Peyer's patch (tissue), 4 donors: ENCODE measurements around the gene SV2B. TPM values are rescaled to one million over a fixed set of nuclear protein-coding genes. Genes with fewer than 3 reads are reported as not detected.

Experiments
- DNase-seq, 3 donors: peaks; one replicate each; pipeline ENCODE4 v3.0.0-alpha.2; 2017 to 2019
- H3K27ac ChIP-seq, 4 donors: fragments of 200-600 bp; sonication (generic); one replicate each; pipeline ENCODE4 v1.5.1; 2016 to 2019
- H3K27me3 ChIP-seq, 2 donors: fragments of 200-600 bp; sonication (generic); one replicate each; pipeline ENCODE4 v1.5.1; 2019
- H3K36me3 ChIP-seq, 3 donors: fragments of 200-600 bp; sonication (generic); one replicate each; pipeline ENCODE4 v1.5.1; 2016 to 2019
- H3K4me1 ChIP-seq, 4 donors: fragments of 200-600 bp; sonication (generic); one replicate each; pipeline ENCODE4 v1.5.1; 2016 to 2019
- H3K4me3 ChIP-seq, 4 donors: fragments of 200-600 bp; sonication (generic); 1 replicate in 3 of 4; 2 replicates in 1 of 4; pipeline ENCODE4 v1.5.1; 2016 to 2019; ENCODE audit warnings: mild to moderate bottlenecking in 1 of 4
- H3K9me3 ChIP-seq, 4 donors: fragments of 200-600 bp; sonication (generic); one replicate each; pipeline ENCODE4 v1.5.1; 2016 to 2019; ENCODE audit warnings: mild to moderate bottlenecking in 1 of 4
- CTCF ChIP-seq, 6 experiments: fragments of 450-650 bp in 4 of 6; fragments of 200-600 bp in 2 of 6; sonication (generic) in 1 of 6; IDR thresholded peaks; one replicate each; pipeline ENCODE4 v1.5.1; 2017 to 2019; ENCODE audit warnings: antibody characterized with exemption in 6 of 6, mild to moderate bottlenecking in 3 of 6, moderate library complexity in 1 of 6
- POLR2A ChIP-seq, 2 donors: fragments of 450-650 bp; IDR thresholded peaks; one replicate each; pipeline ENCODE4 v1.5.1; 2017; ENCODE audit warnings: antibody characterized with exemption in 2 of 2, mild to moderate bottlenecking in 2 of 2, moderate library complexity in 2 of 2
- total RNA-seq, 4 donors: library from RNA; depleted of rRNA; stranded (reverse); fragments of >200 nt; gene quantifications; one replicate each; pipeline ENCODE4 v1.1.0, GENCODE V29; 2016

The SV2B gene
- total RNA-seq, 4 donors from 2014 or later = 0.18 to 2.5 (median 0.69) TPM

DNA sequence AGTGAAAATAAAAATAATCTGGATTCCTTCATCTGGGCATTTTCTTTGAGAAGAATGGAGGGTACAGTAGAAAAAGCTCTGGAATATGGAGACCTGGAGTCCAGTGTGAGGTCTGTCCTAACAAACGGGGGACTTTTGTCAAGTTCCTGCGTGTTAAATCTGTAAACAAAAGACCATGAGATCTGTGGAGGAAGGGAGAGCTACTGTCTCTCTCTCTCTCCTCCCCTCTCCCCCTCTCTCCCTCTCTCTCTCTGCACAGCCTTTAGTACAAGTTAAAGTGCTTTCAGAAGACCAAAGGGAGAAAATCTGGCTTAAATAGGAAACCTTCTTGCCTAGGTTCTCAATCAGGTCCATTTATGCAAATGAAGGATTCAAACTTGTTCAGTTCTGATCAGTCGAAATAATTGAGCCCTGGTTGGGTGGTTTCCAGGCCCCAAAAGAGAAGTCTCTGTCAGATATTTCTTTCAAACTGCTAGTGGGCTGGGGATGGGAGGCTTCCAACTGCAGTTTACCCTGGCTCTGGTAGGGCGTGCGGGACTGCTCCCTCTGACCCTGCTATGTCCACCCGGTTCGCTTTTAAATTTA lies 103.7 kb downstream of the SV2B start:
- no peak for DNase-seq
- no peaks in the 10 kb centered on the region for H3K4me1 ChIP-seq
- no peaks in the 10 kb centered on the region for H3K36me3 ChIP-seq
- no peak overlapping the region for H3K27ac ChIP-seq
- no peaks in the 10 kb centered on the region for H3K9me3 ChIP-seq
- TF ChIP-seq POLR2A (IDR thresholded peaks at IDR 0.05) (no peak), CTCF (IDR thresholded peaks at IDR 0.05) (no peak)
- H3K4me3 ChIP-seq = no peak overlapping the region
- no peaks in the 10 kb centered on the region for H3K27me3 ChIP-seq

GRCh38 chr15:91208371-91208770 lies 108.3 kb downstream of the SV2B start:
- no peaks in the 10 kb centered on the region for H3K27me3 ChIP-seq
- TF ChIP-seq POLR2A (IDR thresholded peaks at IDR 0.05) (no peak), CTCF (IDR thresholded peaks at IDR 0.05) (no peak)

GRCh38 chr15:91209318-91209717 lies 109.3 kb downstream of the SV2B start:
- Histone ChIP-seq H3K4me1 (no peaks in the 10 kb centered on the region), H3K36me3 (no peaks in the 10 kb centered on the region), H3K9me3 (no peaks in the 10 kb centered on the region), H3K27ac (no peak overlapping the region), H3K27me3 (no peaks in the 10 kb centered on the region), H3K4me3 (no peak overlapping the region)
- TF ChIP-seq CTCF (IDR thresholded peaks at IDR 0.05) (no peak), POLR2A (IDR thresholded peaks at IDR 0.05) (no peak)
- no peak for DNase-seq

More at GRCh38 chr15:91208371-91208770, 108.3 kb downstream of the SV2B start:
- Histone ChIP-seq H3K9me3 (no peaks in the 10 kb centered on the region), H3K27ac (no peak overlapping the region), H3K36me3 (no peaks in the 10 kb centered on the region), H3K4me3 (no peak overlapping the region), H3K4me1 (no peaks in the 10 kb centered on the region)
- DNase-seq = no peak

- Histone ChIP-seq H3K27ac (no peak overlapping the region), H3K9me3 (no peaks in the 10 kb centered on the region), H3K4me3 (no peak overlapping the region), H3K27me3 (no peaks in the 10 kb centered on the region), H3K36me3 (no peaks in the 10 kb centered on the region), H3K4me1 (no peaks in the 10 kb centered on the region)
- DNase-seq = no peak
- TF ChIP-seq POLR2A (IDR thresholded peaks at IDR 0.05) = no peak
- no peak for TF ChIP-seq CTCF (IDR thresholded peaks at IDR 0.05)
Observed at GRCh38 chr15:91209726-91210125, 109.7 kb downstream of the SV2B start.

DNA sequence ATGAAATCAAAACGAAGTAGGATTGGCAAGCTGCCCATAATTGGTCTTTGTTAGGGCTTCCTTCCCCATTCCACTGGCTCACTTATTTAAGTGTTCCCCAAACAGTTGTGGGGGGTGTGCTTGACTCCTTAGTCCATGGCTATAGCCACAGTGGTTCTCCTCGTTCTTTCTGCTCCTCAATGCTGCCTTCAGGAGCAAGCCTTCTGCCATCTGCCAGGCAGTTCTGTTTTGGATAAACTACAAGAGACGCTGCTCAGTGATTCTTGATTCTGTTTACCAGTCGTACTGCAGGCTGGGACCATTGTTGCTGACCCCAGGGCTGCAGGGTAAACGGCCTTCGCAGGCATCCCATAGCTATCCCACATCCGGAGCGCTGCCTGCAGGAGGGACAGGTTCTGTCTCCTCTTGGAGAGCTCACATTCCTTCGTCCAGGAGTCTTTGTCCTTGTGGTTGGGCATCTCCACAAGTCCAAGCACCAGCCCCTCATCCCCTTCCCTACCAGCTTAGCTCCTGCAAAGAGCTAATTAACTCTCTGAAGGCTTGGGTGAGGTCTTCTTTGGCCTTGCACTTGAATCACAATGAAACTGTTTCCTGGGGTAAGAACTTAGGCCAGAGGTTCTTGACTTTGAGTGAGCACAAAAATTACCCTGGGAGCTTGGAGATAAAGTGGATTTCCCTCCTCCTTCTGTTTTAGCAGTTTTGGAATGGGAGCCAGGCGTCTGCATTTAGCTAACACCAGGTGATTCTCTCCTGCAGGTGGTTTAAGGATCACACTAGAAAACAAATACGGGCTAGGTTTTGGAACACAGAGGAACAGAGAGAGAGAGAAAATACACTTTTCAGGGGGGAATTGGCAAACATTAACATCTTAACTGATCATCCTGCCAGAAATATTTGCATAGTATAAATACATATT lies 114.9 kb downstream of the SV2B start:
- H3K4me1 ChIP-seq = no peaks in the 10 kb centered on the region
- no peaks in the 10 kb centered on the region for H3K27me3 ChIP-seq
- DNase-seq = no peak
- H3K36me3 ChIP-seq = no peaks in the 10 kb centered on the region
- no peak for TF ChIP-seq CTCF (IDR thresholded peaks at IDR 0.05)
- no peak for TF ChIP-seq POLR2A (IDR thresholded peaks at IDR 0.05)
- no peak overlapping the region for H3K27ac ChIP-seq
- no peak overlapping the region for H3K4me3 ChIP-seq
- H3K9me3 ChIP-seq = no peaks in the 10 kb centered on the region
